Measurements from ENCODE around the gene RNF130.

DNA sequence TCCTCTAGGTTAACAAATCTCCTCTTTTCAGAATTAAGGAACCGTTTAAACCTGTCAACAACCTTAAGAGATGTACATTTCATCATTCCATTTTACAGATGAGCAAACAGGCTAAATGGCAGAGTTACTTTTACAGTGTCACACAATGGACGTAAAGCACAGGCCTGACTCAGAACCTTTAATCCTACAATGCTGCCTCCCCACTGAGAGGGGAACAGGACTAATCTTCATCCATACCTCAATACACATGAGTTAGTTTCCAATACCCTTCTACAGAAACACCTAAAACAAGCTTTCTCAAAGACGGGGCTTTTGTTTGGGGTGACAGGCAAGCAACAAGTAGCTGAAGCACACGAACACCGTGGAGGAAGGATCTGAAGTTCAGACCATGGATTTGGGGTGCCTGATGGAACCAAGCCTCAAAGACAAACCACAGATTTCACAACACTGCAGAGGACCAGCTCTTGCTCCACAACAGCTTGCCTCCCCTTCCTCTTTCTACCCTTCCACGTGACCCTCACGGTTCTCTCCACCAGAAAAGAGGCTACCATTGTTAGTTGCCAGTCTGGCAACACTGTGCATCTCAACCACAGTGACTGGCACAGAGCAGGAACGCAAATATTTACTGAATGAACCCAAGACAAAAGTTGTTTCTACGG, 1.8 kb downstream of the RNF130 start:
- no peak for TF ChIP-seq CTCF (IDR thresholded peaks at IDR 0.05)
- no peak for TF ChIP-seq POLR2A (IDR thresholded peaks at IDR 0.05)

Data from lower leg skin (tissue), 3 donors.